A549 (cell line): Measurements from ENCODE around the gene POC1B. TPM values are rescaled to one million over a fixed set of nuclear protein-coding genes. Genes with fewer than 3 reads are reported as not detected.
A peak's percentile ranks its signal among the peaks of the same experiment; 100 is the strongest.

Experiments
- ATAC-seq, 2 experiments: fragments of 200-7000 bp in 1 of 2; fragments of >200 bp in 1 of 2; cut with Nextera tagmentation in 1 of 2; cut with Tn5 transposase in 1 of 2; 3 replicates each; pipeline versions ENCODE4 v1.8.0 to v1.9.1; 2018 to 2020; ENCODE audit warnings: mild to moderate bottlenecking in 1 of 2, moderate library complexity in 1 of 2
- CTCF ChIA-PET: fragments of 300-600 bp; sonication (Branson Sonifier 250); formaldehyde crosslinking; extraction: SDS; loops from one replicate; lab custom pipeline; 2021; ENCODE audit warnings: antibody characterized with exemption, inconsistent platforms; lab: Yijun Ruan, JAX
- POLR2A ChIA-PET: fragments of 350-600 bp; formaldehyde crosslinking; extraction: SDS; loops from one replicate; lab custom pipeline; 2021; ENCODE audit warnings: antibody characterized with exemption, inconsistent platforms; lab: Yijun Ruan, JAX
- DNase-seq, 2 experiments: peaks; one replicate each; pipeline versions ENCODE4 v3.0.0 to v3.0.0-alpha.2; 2011 to 2016; ENCODE audit warnings: low read depth in 1 of 2, low spot score in 1 of 2
- FAIRE-seq: peaks from 2 replicates; lab custom pipeline; 2011; peaks lifted over from hg19 to GRCh38; lab: Jason Lieb, UNC
- H3K27ac ChIP-seq, 2 experiments: fragments of >200 bp; sonication (Bioruptor Twin); formaldehyde crosslinking; 3 replicates each; pipeline ENCODE4 v1.5.1; 2016 to 2017
- H3K4me1 ChIP-seq: fragments of >200 bp; sonication (Bioruptor Twin); formaldehyde crosslinking; 3 replicates; pipeline ENCODE4 v1.6.1; 2016
- H3K4me2 ChIP-seq: fragments of >200 bp; sonication (Bioruptor Twin); formaldehyde crosslinking; 3 replicates; pipeline ENCODE4 v1.6.1; 2016
- H3K4me3 ChIP-seq: fragments of >200 bp; sonication (Bioruptor Twin); formaldehyde crosslinking; 3 replicates; pipeline ENCODE4 v1.5.1; 2016
- H3K9me3 ChIP-seq: fragments of >200 bp; sonication (Bioruptor Twin); formaldehyde crosslinking; 3 replicates; pipeline ENCODE4 v1.6.1; 2016
- CBX2 ChIP-seq: fragments of 200-600 bp; sonication (generic); IDR thresholded peaks from 2 replicates; pipeline ENCODE4 v1.6.1; 2016; ENCODE audit warnings: low read depth, mild to moderate bottlenecking, borderline replicate concordance
- CBX8 ChIP-seq: fragments of 200-600 bp; sonication (generic); IDR thresholded peaks from 2 replicates; pipeline ENCODE4 v1.6.1; 2016
- CHD2 ChIP-seq: fragments of 150-350 bp; IDR thresholded peaks from 2 replicates; pipeline ENCODE4 v1.6.1; 2014; ENCODE audit warnings: low read length; ENCODE audit not compliant: partially characterized antibody
- CHD4 ChIP-seq: fragments of 200-600 bp; sonication (generic); IDR thresholded peaks from 2 replicates; pipeline ENCODE4 v1.6.1; 2016; ENCODE audit warnings: antibody characterized with exemption, mild to moderate bottlenecking, borderline replicate concordance
- E2F6 ChIP-seq: IDR thresholded peaks from 2 replicates; pipeline ENCODE4 v1.6.1; 2012; ENCODE audit warnings: low read depth, borderline replicate concordance
- EP300 ChIP-seq, 2 experiments: fragments of >200 bp; sonication (Bioruptor Twin); formaldehyde crosslinking; IDR thresholded peaks; 2 replicates in 1 of 2; 3 replicates in 1 of 2; pipeline ENCODE4 v1.6.1; 2016 to 2017
- ESRRA ChIP-seq: fragments of 150-350 bp; IDR thresholded peaks from 2 replicates; pipeline ENCODE4 v1.6.1; 2014; ENCODE audit warnings: mild to moderate bottlenecking, low read length, borderline replicate concordance
- FOXS1 ChIP-seq: fragments of 250-450 bp; sonication (Bioruptor Pico); IDR thresholded peaks from 2 replicates; pipeline ENCODE4 v1.5.0; 2020; ENCODE audit warnings: mild to moderate bottlenecking, moderate library complexity
- GATA3 ChIP-seq: IDR thresholded peaks from 2 replicates; pipeline ENCODE4 v1.6.1; 2012; ENCODE audit warnings: borderline replicate concordance
- HEYL ChIP-seq: fragments of 250-450 bp; sonication (Bioruptor Pico); IDR thresholded peaks from 2 replicates; pipeline ENCODE4 v1.8.0; 2021; ENCODE audit warnings: mild to moderate bottlenecking, moderate library complexity
- HOXB13 ChIP-seq: fragments of 250-450 bp; sonication (Bioruptor Pico); IDR thresholded peaks from 2 replicates; pipeline ENCODE4 v1.5.0; 2020; ENCODE audit warnings: low read depth, mild to moderate bottlenecking, moderate library complexity
- JUN ChIP-seq, 2 experiments: fragments of >200 bp; sonication (Bioruptor Twin); formaldehyde crosslinking; IDR thresholded peaks; 2 replicates in 1 of 2; 3 replicates in 1 of 2; pipeline ENCODE4 v1.6.1; 2016 to 2017
- JUNB ChIP-seq: fragments of >200 bp; sonication (Bioruptor Twin); formaldehyde crosslinking; IDR thresholded peaks from 2 replicates; pipeline ENCODE4 v1.6.1; 2016
- KDM1A ChIP-seq: fragments of 200-600 bp; sonication (generic); IDR thresholded peaks from 2 replicates; pipeline ENCODE4 v1.6.1; 2016; ENCODE audit warnings: low read depth, mild to moderate bottlenecking
- MAFK ChIP-seq: fragments of 450-650 bp; IDR thresholded peaks from 2 replicates; pipeline ENCODE4 v1.6.1; 2014; ENCODE audit not compliant: partially characterized antibody
- MYC ChIP-seq: IDR thresholded peaks from 2 replicates; pipeline ENCODE4 v1.6.1; 2012; ENCODE audit warnings: mild to moderate bottlenecking, inconsistent platforms, low read length, improper control_type of control experiment, borderline replicate concordance
- POLR2AphosphoS2 ChIP-seq: conservative IDR thresholded peaks from 2 replicates; pipeline ENCODE4 v1.6.1; 2012; ENCODE audit warnings: low read length, improper control_type of control experiment, inconsistent platforms
- RAD21 ChIP-seq, 2 experiments: fragments of >200 bp in 1 of 2; sonication (Bioruptor Twin) in 1 of 2; formaldehyde crosslinking in 1 of 2; IDR thresholded peaks in 1 of 2; conservative IDR thresholded peaks in 1 of 2; 2 replicates in 1 of 2; 3 replicates in 1 of 2; pipeline ENCODE4 v1.6.1; 2012 to 2018; ENCODE audit warnings: inconsistent platforms in 1 of 2
- RFX5 ChIP-seq: fragments of 450-650 bp; IDR thresholded peaks from 2 replicates; pipeline ENCODE4 v1.7.1; 2014; ENCODE audit warnings: antibody characterized with exemption, mild to moderate bottlenecking, moderate library complexity
- SMC3 ChIP-seq: fragments of >200 bp; sonication (Bioruptor Twin); formaldehyde crosslinking; IDR thresholded peaks from 3 replicates; pipeline ENCODE4 v1.6.1; 2018; ENCODE audit warnings: inconsistent platforms
- SREBF2 ChIP-seq: fragments of 450-650 bp; IDR thresholded peaks from 2 replicates; pipeline ENCODE4 v1.6.1; 2014; ENCODE audit warnings: mild to moderate bottlenecking, moderate library complexity
- TFCP2L1 ChIP-seq: fragments of 250-450 bp; sonication (Bioruptor Pico); IDR thresholded peaks from 2 replicates; pipeline ENCODE4 v1.5.0; 2021; ENCODE audit warnings: mild to moderate bottlenecking
- TP53 ChIP-seq: fragments of 250-450 bp; sonication (Bioruptor Pico); IDR thresholded peaks from 2 replicates; pipeline ENCODE4 v1.5.0; 2021; ENCODE audit warnings: mild to moderate bottlenecking, moderate library complexity
- ZFP36 ChIP-seq: fragments of 450-650 bp; IDR thresholded peaks from 2 replicates; pipeline ENCODE4 v1.6.1; 2014; ENCODE audit warnings: borderline replicate concordance; ENCODE audit not compliant: partially characterized antibody
- ZNF302 ChIP-seq: fragments of 250-450 bp; sonication (Bioruptor Pico); IDR thresholded peaks from 2 replicates; pipeline ENCODE4 v1.9.0; 2021; ENCODE audit warnings: inconsistent platforms, mild to moderate bottlenecking, moderate library complexity
- ZSCAN20 ChIP-seq: fragments of 250-450 bp; sonication (Bioruptor Pico); IDR thresholded peaks from 2 replicates; pipeline ENCODE4 v1.8.0; 2022; ENCODE audit warnings: mild to moderate bottlenecking, moderate library complexity
- WGBS: methylation state at CpG from one replicate; pipeline ENCODE4 v1.1.6; 2017; ENCODE audit errors: missing lambda C conversion rate; 5-methylcytosine and 5-hydroxymethylcytosine counted together
- polyA plus RNA-seq, 4 experiments: library from polyadenylated mRNA; depleted of rRNA in 3 of 4; stranded (reverse); fragments of >200 nt; fragmentation: RNase III in 1 of 4; extraction: RNeasy Plus Mini Kit Qiagen cat#74134 plus additional on column Dnase treatment in 1 of 4; gene quantifications; 2 replicates in 3 of 4; 3 replicates in 1 of 4; pipeline ENCODE4 v1.2.3, GENCODE V29; 2011 to 2017
- TF ChIP-seq, protein P1 (sequence below): fragments of 200-600 bp; sonication (generic); IDR thresholded peaks from 2 replicates; pipeline ENCODE4 v1.6.1; 2016; ENCODE audit warnings: antibody characterized with exemption, mild to moderate bottlenecking, moderate library complexity
- TF ChIP-seq, protein P2 (sequence below): fragments of 450-650 bp; IDR thresholded peaks from 2 replicates; pipeline ENCODE4 v1.6.1; 2014; ENCODE audit warnings: antibody characterized with exemption

The POC1B gene
- polyA plus RNA-seq, 2 of the 4 experiments (the other 2 are of a cell fraction): 10.8 to 38.6 TPM

GRCh38 chr12:89382328-89382727 is 143.5 kb downstream of the POC1B start:
- ATAC-seq: no peak
- H3K4me3 ChIP-seq: no peak overlapping the region
- 78% methylated on average over 5 of the region's 5 CpGs for WGBS
- DNase-seq: no peak
- TF ChIP-seq FOXS1 (CRISPR knock-in tag): no peak
- no peak for TF ChIP-seq RAD21 (conservative IDR thresholded peaks at IDR 0.05 in 1 of 2, IDR thresholded peaks at IDR 0.05 in 1 of 2)
- no peak for TF ChIP-seq GATA3
- TF ChIP-seq ZSCAN20: no peak
- TF ChIP-seq HEYL (CRISPR knock-in tag): no peak
- no peak for TF ChIP-seq MYC
- TF ChIP-seq CHD2: no peak
- no peak for TF ChIP-seq EP300 (IDR thresholded peaks at IDR 0.05)
- no peak for TF ChIP-seq POLR2AphosphoS2
- TF ChIP-seq TP53 (CRISPR knock-in tag): no peak
- no peak for TF ChIP-seq JUN (IDR thresholded peaks at IDR 0.05)
- no peak for TF ChIP-seq CHD4
- TF ChIP-seq RFX5: no peak
- no peak for TF ChIP-seq SMC3
- no peak for TF ChIP-seq ZNF302
- no peak for TF ChIP-seq MAFK
- no peak for TF ChIP-seq CBX8
- TF ChIP-seq ZFP36: no peak
- TF ChIP-seq HOXB13 (CRISPR knock-in tag): no peak
- TF ChIP-seq, all 56 proteins: peak for 0
- no peak for FAIRE-seq
- ChIA-PET CTCF (interaction anchor here (0.6 to 1.4 kb wide), 2 partner anchors 8 to 280 kb away, joined by 3 read pairs; no protein-coding TSS in a partner anchor), POLR2A (no interaction called here)
- Histone ChIP-seq H3K4me2 (no peak overlapping the region), H3K9me3 (no peaks in the 10 kb centered on the region), H3K4me1 (peaks cover 36% of the 10 kb centered on the region), H3K27ac (no peak overlapping the region)

DNA sequence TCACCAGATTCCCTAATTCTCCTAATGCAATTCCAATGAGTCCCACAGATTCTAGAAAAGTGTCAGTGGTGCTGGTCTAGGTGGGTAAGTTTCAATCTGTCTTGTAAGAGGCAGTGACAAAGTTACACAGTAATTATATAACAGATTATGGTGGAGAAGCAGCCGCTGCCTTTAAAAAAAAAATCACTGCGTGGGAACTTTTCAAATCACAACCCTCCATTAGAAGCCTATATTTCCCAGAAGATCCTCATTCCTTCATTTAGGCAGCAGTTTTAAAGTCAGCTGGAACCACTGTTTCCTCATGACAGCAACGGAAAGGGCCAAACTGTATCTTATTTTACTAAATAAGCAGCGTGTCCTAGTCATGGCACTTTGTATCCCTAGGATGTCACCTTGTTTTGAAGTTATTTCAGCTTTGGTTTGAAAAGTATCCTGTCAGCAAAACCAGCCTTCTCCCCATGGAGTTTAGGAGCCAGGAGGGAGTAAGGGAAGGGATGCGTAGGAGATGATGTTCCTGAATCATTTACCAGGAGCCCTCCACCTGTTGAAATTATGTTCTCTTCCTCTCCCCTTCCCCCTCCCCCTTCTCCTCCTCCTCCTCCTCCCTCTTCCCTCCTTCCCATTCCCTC is 145.9 kb downstream of the POC1B start:
- FAIRE-seq (no peak), DNase-seq (no peak), ATAC-seq (no peak)
- Histone ChIP-seq H3K27ac (no peak overlapping the region), H3K9me3 (no peaks in the 10 kb centered on the region), H3K4me2 (peak overlapping the region; percentile 49), H3K4me1 (peaks cover 28% of the 10 kb centered on the region; the same call in 2 of the 3 replicates), H3K4me3 (no peak overlapping the region)
- ChIA-PET CTCF (interaction anchor here (0.7 to 1.5 kb wide), 2 partner anchors 48 to 82 kb away, joined by 3 read pairs; no protein-coding TSS in a partner anchor), POLR2A (no interaction called here)
- 89% methylated on average over 5 of the region's 5 CpGs for WGBS
- TF ChIP-seq CBX8 (no peak), CBX2 (no peak), MAFK (peak; percentile 53)

- H3K4me1 ChIP-seq: peaks cover 22% of the 10 kb centered on the region; the same call in 2 of the 3 replicates
- ChIA-PET POLR2A (no interaction called here), CTCF (interaction anchor here (1.5 kb wide), 1 partner anchor 49 kb away, joined by 3 read pairs; no protein-coding TSS in a partner anchor)
- FAIRE-seq: no peak
- ATAC-seq: peak in 1 of 2 experiments; percentile 76; a peak in 3 of 6 replicates
- peak overlapping the region in 1 of 2 experiments; percentile 15; a peak in 1 of 6 replicates for H3K27ac ChIP-seq
- WGBS: 68% methylated on average over 6 of the region's 6 CpGs
- H3K4me2 ChIP-seq: peak overlapping the region; percentile 49
- no peak for DNase-seq
- H3K9me3 ChIP-seq: no peaks in the 10 kb centered on the region
- no peak overlapping the region for H3K4me3 ChIP-seq
- no peak for TF ChIP-seq TFCP2L1 (CRISPR knock-in tag)
- TF ChIP-seq ESRRA: no peak
- TF ChIP-seq, protein P1, sequence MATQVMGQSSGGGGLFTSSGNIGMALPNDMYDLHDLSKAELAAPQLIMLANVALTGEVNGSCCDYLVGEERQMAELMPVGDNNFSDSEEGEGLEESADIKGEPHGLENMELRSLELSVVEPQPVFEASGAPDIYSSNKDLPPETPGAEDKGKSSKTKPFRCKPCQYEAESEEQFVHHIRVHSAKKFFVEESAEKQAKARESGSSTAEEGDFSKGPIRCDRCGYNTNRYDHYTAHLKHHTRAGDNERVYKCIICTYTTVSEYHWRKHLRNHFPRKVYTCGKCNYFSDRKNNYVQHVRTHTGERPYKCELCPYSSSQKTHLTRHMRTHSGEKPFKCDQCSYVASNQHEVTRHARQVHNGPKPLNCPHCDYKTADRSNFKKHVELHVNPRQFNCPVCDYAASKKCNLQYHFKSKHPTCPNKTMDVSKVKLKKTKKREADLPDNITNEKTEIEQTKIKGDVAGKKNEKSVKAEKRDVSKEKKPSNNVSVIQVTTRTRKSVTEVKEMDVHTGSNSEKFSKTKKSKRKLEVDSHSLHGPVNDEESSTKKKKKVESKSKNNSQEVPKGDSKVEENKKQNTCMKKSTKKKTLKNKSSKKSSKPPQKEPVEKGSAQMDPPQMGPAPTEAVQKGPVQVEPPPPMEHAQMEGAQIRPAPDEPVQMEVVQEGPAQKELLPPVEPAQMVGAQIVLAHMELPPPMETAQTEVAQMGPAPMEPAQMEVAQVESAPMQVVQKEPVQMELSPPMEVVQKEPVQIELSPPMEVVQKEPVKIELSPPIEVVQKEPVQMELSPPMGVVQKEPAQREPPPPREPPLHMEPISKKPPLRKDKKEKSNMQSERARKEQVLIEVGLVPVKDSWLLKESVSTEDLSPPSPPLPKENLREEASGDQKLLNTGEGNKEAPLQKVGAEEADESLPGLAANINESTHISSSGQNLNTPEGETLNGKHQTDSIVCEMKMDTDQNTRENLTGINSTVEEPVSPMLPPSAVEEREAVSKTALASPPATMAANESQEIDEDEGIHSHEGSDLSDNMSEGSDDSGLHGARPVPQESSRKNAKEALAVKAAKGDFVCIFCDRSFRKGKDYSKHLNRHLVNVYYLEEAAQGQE: no peak
- TF ChIP-seq, protein P2, sequence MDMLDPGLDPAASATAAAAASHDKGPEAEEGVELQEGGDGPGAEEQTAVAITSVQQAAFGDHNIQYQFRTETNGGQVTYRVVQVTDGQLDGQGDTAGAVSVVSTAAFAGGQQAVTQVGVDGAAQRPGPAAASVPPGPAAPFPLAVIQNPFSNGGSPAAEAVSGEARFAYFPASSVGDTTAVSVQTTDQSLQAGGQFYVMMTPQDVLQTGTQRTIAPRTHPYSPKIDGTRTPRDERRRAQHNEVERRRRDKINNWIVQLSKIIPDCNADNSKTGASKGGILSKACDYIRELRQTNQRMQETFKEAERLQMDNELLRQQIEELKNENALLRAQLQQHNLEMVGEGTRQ: no peak
- TF ChIP-seq SREBF2: no peak
- TF ChIP-seq CHD2: no peak
- no peak for TF ChIP-seq MYC
- no peak for TF ChIP-seq JUN (IDR thresholded peaks at IDR 0.05)
- TF ChIP-seq CHD4: no peak
- no peak for TF ChIP-seq KDM1A
- TF ChIP-seq RAD21 (conservative IDR thresholded peaks at IDR 0.05 in 1 of 2, IDR thresholded peaks at IDR 0.05 in 1 of 2): no peak
- no peak for TF ChIP-seq JUNB
- TF ChIP-seq FOXS1 (CRISPR knock-in tag): no peak
- no peak for TF ChIP-seq HOXB13 (CRISPR knock-in tag)
- no peak for TF ChIP-seq EP300 (IDR thresholded peaks at IDR 0.05)
- TF ChIP-seq E2F6: no peak
Observed at GRCh38 chr12:89379148-89379838, 146.6 kb downstream of the POC1B start.
